Esophagus muscularis mucosa (tissue), 3 donors: Measurements from ENCODE around the gene ANKHD1.

Source experiments
- CTCF ChIP-seq, 3 experiments: fragments of 200-600 bp in 2 of 3; fragments of 450-650 bp in 1 of 3; sonication (generic) in 2 of 3; IDR thresholded peaks; one replicate each; pipeline ENCODE4 v1.5.1; 2017 to 2019; ENCODE audit warnings: antibody characterized with exemption in 3 of 3, mild to moderate bottlenecking in 2 of 3, moderate library complexity in 1 of 3
- POLR2AphosphoS5 ChIP-seq, 2 donors: sonication (generic); formaldehyde crosslinking; IDR thresholded peaks; one replicate each; pipeline ENCODE4 v1.6.1; 2017; ENCODE audit warnings: antibody characterized with exemption in 2 of 2

GRCh38 chr5:140542972-140543371, 141.3 kb downstream of the ANKHD1 start:
- TF ChIP-seq POLR2AphosphoS5 (IDR thresholded peaks at IDR 0.05), result no peak
- no peak for TF ChIP-seq CTCF (IDR thresholded peaks at IDR 0.05)
